IMR-90 (cell line): Measurements from ENCODE around the gene KRT74. TPM values are rescaled to one million over a fixed set of nuclear protein-coding genes. Genes with fewer than 3 reads are reported as not detected.

Source experiments
- ATAC-seq: fragments of 200-7000 bp; cut with Tn5 transposase; 2 replicates; pipeline ENCODE4 v1.9.1; 2020; ENCODE audit warnings: low read depth, mild to moderate bottlenecking, moderate library complexity
- BruUV-seq: library from RNA; stranded (reverse); fragments of 400-500 nt; replicated peaks from 2 replicates; lab custom pipeline; 2021; lab: Mats Ljungman, UMichigan
- CTCF ChIA-PET: fragments of 300-600 bp; formaldehyde crosslinking; extraction: SDS; loops from one replicate; lab custom pipeline; 2021; ENCODE audit warnings: antibody characterized with exemption; lab: Yijun Ruan, JAX
- POLR2A ChIA-PET: fragments of 300-600 bp; sonication (Branson Sonifier 250); formaldehyde crosslinking; loops from one replicate; lab custom pipeline; 2022; ENCODE audit warnings: antibody characterized with exemption; ENCODE audit not compliant: unreplicated experiment; lab: Charles Lee
- DNase-seq: peaks from one replicate; pipeline ENCODE4 v3.0.0; 2013
- H2AFZ ChIP-seq: replicated peaks from 2 replicates; pipeline ENCODE3; 2013; ENCODE audit warnings: low read length, mild to moderate bottlenecking; ENCODE audit not compliant: poor library complexity
- H2AK5ac ChIP-seq: 2 replicates; pipeline ENCODE4 v1.6.1; 2013; ENCODE audit warnings: low read depth, low read length, inconsistent platforms
- H2AK9ac ChIP-seq: replicated peaks from 2 replicates; pipeline ENCODE3; 2013; ENCODE audit warnings: mild to moderate bottlenecking, low read depth, low read length, moderate library complexity; ENCODE audit not compliant: poor library complexity
- H2BK120ac ChIP-seq: 2 replicates; pipeline ENCODE4 v1.6.1; 2013; ENCODE audit warnings: low read depth, low read length, inconsistent platforms
- H2BK15ac ChIP-seq: 3 replicates; pipeline ENCODE4 v1.6.1; 2013; ENCODE audit warnings: low read depth, low read length, inconsistent platforms
- H2BK20ac ChIP-seq: 2 replicates; pipeline ENCODE4 v1.6.1; 2013; ENCODE audit warnings: low read depth, mild to moderate bottlenecking, inconsistent platforms, low read length, moderate library complexity
- H2BK5ac ChIP-seq: 2 replicates; pipeline ENCODE4 v1.6.1; 2013; ENCODE audit warnings: mild to moderate bottlenecking, low read depth, low read length, inconsistent platforms; ENCODE audit not compliant: poor library complexity, severe bottlenecking
- H3K14ac ChIP-seq: replicated peaks from 2 replicates; pipeline ENCODE4 v1.6.1; 2013; ENCODE audit warnings: low read depth, low read length, inconsistent platforms
- H3K18ac ChIP-seq: 2 replicates; pipeline ENCODE4 v1.6.1; 2013; ENCODE audit warnings: low read depth, low read length, control low read depth
- H3K23ac ChIP-seq: 2 replicates; pipeline ENCODE4 v1.6.1; 2013; ENCODE audit warnings: low read depth, low read length, inconsistent platforms
- H3K27ac ChIP-seq: 2 replicates; pipeline ENCODE4 v1.5.1; 2013; ENCODE audit warnings: mild to moderate bottlenecking, control low read depth, low read length; ENCODE audit not compliant: insufficient read depth
- H3K27me3 ChIP-seq: 2 replicates; pipeline ENCODE4 v1.6.1; 2013; ENCODE audit warnings: low read length; ENCODE audit not compliant: control insufficient read depth, insufficient read depth
- H3K36me3 ChIP-seq: 2 replicates; pipeline ENCODE4 v1.6.1; 2013; ENCODE audit warnings: low read length, mixed read lengths; ENCODE audit not compliant: control insufficient read depth, insufficient read depth
- H3K4ac ChIP-seq: 2 replicates; pipeline ENCODE4 v1.6.1; 2013; ENCODE audit warnings: low read depth, low read length, inconsistent platforms
- H3K4me1 ChIP-seq: 2 replicates; pipeline ENCODE4 v1.6.1; 2013; ENCODE audit warnings: low read length, mixed read lengths; ENCODE audit not compliant: control insufficient read depth, insufficient read depth
- H3K4me2 ChIP-seq: 2 replicates; pipeline ENCODE4 v1.6.1; 2013; ENCODE audit warnings: low read depth, mild to moderate bottlenecking, control low read depth, low read length, moderate library complexity
- H3K4me3 ChIP-seq: 2 replicates; pipeline ENCODE4 v1.5.1; 2013; ENCODE audit warnings: low read depth, mild to moderate bottlenecking, control low read depth, low read length, moderate library complexity; ENCODE audit not compliant: insufficient read depth
- H3K56ac ChIP-seq: 2 replicates; pipeline ENCODE4 v1.6.1; 2013; ENCODE audit warnings: low read length, inconsistent platforms; ENCODE audit not compliant: insufficient read depth; ENCODE audit errors: extremely low read depth
- H3K79me1 ChIP-seq, 2 experiments: 2 replicates each; pipeline ENCODE4 v1.6.1; 2013; ENCODE audit warnings: low read length in 2 of 2, inconsistent platforms in 1 of 2, low read depth in 1 of 2
- H3K9ac ChIP-seq: 2 replicates; pipeline ENCODE4 v1.6.1; 2013; ENCODE audit warnings: low read depth, low read length, control low read depth
- H3K9me1 ChIP-seq: 2 replicates; pipeline ENCODE4 v1.6.1; 2013; ENCODE audit warnings: low read length, inconsistent platforms; ENCODE audit not compliant: insufficient read depth
- H3K9me3 ChIP-seq: 2 replicates; pipeline ENCODE4 v1.6.1; 2013; ENCODE audit warnings: low read length; ENCODE audit not compliant: control insufficient read depth, insufficient read depth
- H4K20me1 ChIP-seq: 2 replicates; pipeline ENCODE4 v1.6.1; 2013; ENCODE audit warnings: low read length, inconsistent platforms; ENCODE audit not compliant: insufficient read depth
- H4K5ac ChIP-seq: 2 replicates; pipeline ENCODE4 v1.6.1; 2013; ENCODE audit warnings: mild to moderate bottlenecking, low read depth, low read length, control low read depth
- H4K8ac ChIP-seq, 2 experiments: 2 replicates each; pipeline ENCODE4 v1.6.1; 2013; ENCODE audit warnings: low read depth in 2 of 2, low read length in 2 of 2, control low read depth in 1 of 2, inconsistent platforms in 1 of 2
- H4K91ac ChIP-seq: 2 replicates; pipeline ENCODE4 v1.6.1; 2013; ENCODE audit warnings: low read depth, low read length, inconsistent platforms; ENCODE audit not compliant: insufficient read depth
- MXI1 ChIP-seq: IDR thresholded peaks from 2 replicates; pipeline ENCODE4 v1.6.1; 2012; ENCODE audit warnings: low read depth, mild to moderate bottlenecking, low read length, moderate library complexity, borderline replicate concordance
- WGBS, 2 experiments: methylation state at CpG; one replicate each; pipeline versions ENCODE4 v1.1.5 to v1.1.7; 2013; ENCODE audit warnings: missing lambda C conversion rate in 2 of 2; ENCODE audit not compliant: insufficient read length in 1 of 2; ENCODE audit errors: extremely low coverage in 2 of 2; 5-methylcytosine and 5-hydroxymethylcytosine counted together
- dilution Hi-C: fragments of 300-500 bp; cut with HindIII; formaldehyde crosslinking; loops from one replicate; pipeline ENCODE4 v1.14.3; 2018; ENCODE audit warnings: low sequenced_read_pairs; ENCODE audit not compliant: unreplicated experiment
- in situ Hi-C: fragments of 300-500 bp; cut with MboI; formaldehyde crosslinking; loops from 3 replicates; pipeline ENCODE4 v1.14.3; 2019; ENCODE audit warnings: low sequenced_read_pairs, inconsistent platforms, mixed read lengths
- intact Hi-C: fragments of 100-400 bp; cut with micrococcal nuclease; formaldehyde crosslinking; loops from 2 replicates; pipeline ENCODE4 v1.10.0; 2022
- polyA plus RNA-seq, 3 experiments: library from polyadenylated mRNA; depleted of rRNA; stranded (reverse); fragments of >200 nt; gene quantifications; 2 replicates each; pipeline ENCODE4 v1.2.3, GENCODE V29; 2012; ENCODE audit warnings: low replicate concordance in 1 of 3
- total RNA-seq: library from RNA; depleted of rRNA; stranded (reverse); fragments of >200 nt; gene quantifications from 2 replicates; pipeline ENCODE4 v1.2.3, GENCODE V29; 2012

Gene KRT74
- total and polyA plus RNA-seq, 2 of the 4 experiments (the other 2 are of a cell fraction) = not detected

DNA sequence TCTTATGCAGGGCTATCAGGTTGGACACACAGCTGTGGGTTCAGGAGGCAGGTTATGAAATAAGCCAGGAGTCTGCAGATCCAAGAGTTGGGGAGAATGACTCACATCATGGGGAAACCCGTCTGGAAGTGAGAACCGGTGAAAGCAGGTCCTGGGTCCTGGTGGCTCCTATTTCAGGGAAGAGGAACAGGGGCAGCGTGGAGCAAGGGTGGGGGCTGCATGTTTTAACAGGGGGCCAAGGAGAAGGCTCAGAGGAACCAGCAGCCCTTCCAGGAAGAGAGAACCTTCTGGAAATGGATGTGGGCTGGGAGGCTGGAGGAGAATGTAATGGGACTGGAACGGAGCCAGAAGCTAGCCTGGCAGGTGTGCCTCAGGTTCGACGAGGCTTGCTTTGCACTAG is 7.8 kb upstream of the KRT74 start:
- DNase-seq (peak; percentile 10), ATAC-seq (no peak)
- Histone ChIP-seq H3K14ac (no peak overlapping the region), H3K9me1 (no peaks in the 10 kb centered on the region), H3K4me3 (no peak overlapping the region), H4K5ac (no peak overlapping the region), H2AK9ac (no peak overlapping the region), H3K4me2 (no peak overlapping the region), H3K27me3 (peaks cover 47% of the 10 kb centered on the region), H2BK120ac (no peak overlapping the region), H2BK20ac (no peak overlapping the region), H3K27ac (no peak overlapping the region), H3K4ac (no peak overlapping the region), H3K23ac (no peak overlapping the region), H3K56ac (no peak overlapping the region), H3K9me3 (no peaks in the 10 kb centered on the region), H3K4me1 (no peaks in the 10 kb centered on the region), H2BK5ac (no peak overlapping the region), H3K79me1 (no peaks in the 10 kb centered on the region), H3K36me3 (no peaks in the 10 kb centered on the region), H2BK15ac (no peak overlapping the region), H3K18ac (no peak overlapping the region), H4K91ac (no peak overlapping the region), H2AFZ (no peak overlapping the region), H4K8ac (no peak overlapping the region), H3K9ac (no peak overlapping the region), H2AK5ac (no peak overlapping the region), H4K20me1 (no peaks in the 10 kb centered on the region; the same call in 1 of the 2 replicates)
- ChIA-PET POLR2A (no interaction called here), CTCF (interaction anchor here (1.0 to 2.1 kb wide), 2 partner anchors 289 to 299 kb away, joined by 3 to 6 read pairs; no protein-coding TSS in a partner anchor)
- in situ Hi-C loops (loop anchor here (5.0 to 10.0 kb wide), 3 partner anchors 296 to 427 kb away; no protein-coding TSS in a partner anchor), dilution Hi-C loops (no loop called here), intact Hi-C loops (no loop called here)
- no TSS peak for BruUV-seq
- TF ChIP-seq MXI1 = no peak
- WGBS, 2 experiments = no CpG with 5 or more reads among the region's 6 CpGs
